Endometrium (tissue), 2 donors: Measurements from ENCODE around the gene TENT4A.

ENCODE experiments used
- FAIRE-seq: peaks from 2 replicates; lab custom pipeline; 2012; peaks lifted over from hg19 to GRCh38; lab: Jason Lieb, UNC
- donor health status: control.
- donor health status: control.

The TENT4A gene

GRCh38 chr5:6733411-6734242 lies 20.4 kb downstream of the TENT4A start:
- FAIRE-seq, result no peak

- FAIRE-seq, result no peak
These were observed 21.0 kb downstream of the TENT4A start for GRCh38 chr5:6734243-6734700.

GRCh38 chr5:6734781-6735180 lies 21.5 kb downstream of the TENT4A start:
- no peak for FAIRE-seq

GRCh38 chr5:6736106-6736505 lies 22.9 kb downstream of the TENT4A start:
- no peak for FAIRE-seq

- no peak for FAIRE-seq
These were observed 23.4 kb downstream of the TENT4A start for GRCh38 chr5:6736524-6737042.

- no peak for FAIRE-seq
These were observed 24.1 kb downstream of the TENT4A start for GRCh38 chr5:6737043-6737941.

- FAIRE-seq, result no peak
These were observed 26.4 kb downstream of the TENT4A start for GRCh38 chr5:6739603-6740002.

- FAIRE-seq, result no peak
These were observed 27.4 kb downstream of the TENT4A start for GRCh38 chr5:6740586-6741150.

- no peak for FAIRE-seq
These were observed 29.0 kb downstream of the TENT4A start for GRCh38 chr5:6742081-6742758.

- FAIRE-seq, result no peak
These were observed 29.9 kb downstream of the TENT4A start for GRCh38 chr5:6743161-6743560.

GRCh38 chr5:6744841-6745705 lies 31.8 kb downstream of the TENT4A start:
- FAIRE-seq, result no peak

- FAIRE-seq, result no peak
These were observed 32.5 kb downstream of the TENT4A start for GRCh38 chr5:6745706-6746222.

- FAIRE-seq, result no peak
These were observed 33.0 kb downstream of the TENT4A start for GRCh38 chr5:6746244-6746643.

- FAIRE-seq, result no peak
These were observed 33.9 kb downstream of the TENT4A start for GRCh38 chr5:6747103-6747502.

- FAIRE-seq, result no peak
These were observed 34.9 kb downstream of the TENT4A start for GRCh38 chr5:6748142-6748541.

GRCh38 chr5:6749026-6749716 lies 35.9 kb downstream of the TENT4A start:
- FAIRE-seq, result no peak

- no peak for FAIRE-seq
These were observed 37.1 kb downstream of the TENT4A start for GRCh38 chr5:6750142-6750840.

GRCh38 chr5:6750951-6751685 lies 37.9 kb downstream of the TENT4A start:
- FAIRE-seq, result no peak

- FAIRE-seq, result no peak
These were observed 39.0 kb downstream of the TENT4A start for GRCh38 chr5:6752236-6752635.
